GM19240 (cell line): ENCODE measurements around the gene ARSJ.
"Not testable (repeated sequence)": the region's sequence is repeated elsewhere in the genome, so short reads cannot be mapped to it uniquely, and the experiment has no call there.

Experiments used
- DNase-seq: peaks from one replicate; pipeline ENCODE4 v3.0.0; 2011; ENCODE audit warnings: low spot score; ENCODE audit not compliant: insufficient read length

ARSJ gene

DNA sequence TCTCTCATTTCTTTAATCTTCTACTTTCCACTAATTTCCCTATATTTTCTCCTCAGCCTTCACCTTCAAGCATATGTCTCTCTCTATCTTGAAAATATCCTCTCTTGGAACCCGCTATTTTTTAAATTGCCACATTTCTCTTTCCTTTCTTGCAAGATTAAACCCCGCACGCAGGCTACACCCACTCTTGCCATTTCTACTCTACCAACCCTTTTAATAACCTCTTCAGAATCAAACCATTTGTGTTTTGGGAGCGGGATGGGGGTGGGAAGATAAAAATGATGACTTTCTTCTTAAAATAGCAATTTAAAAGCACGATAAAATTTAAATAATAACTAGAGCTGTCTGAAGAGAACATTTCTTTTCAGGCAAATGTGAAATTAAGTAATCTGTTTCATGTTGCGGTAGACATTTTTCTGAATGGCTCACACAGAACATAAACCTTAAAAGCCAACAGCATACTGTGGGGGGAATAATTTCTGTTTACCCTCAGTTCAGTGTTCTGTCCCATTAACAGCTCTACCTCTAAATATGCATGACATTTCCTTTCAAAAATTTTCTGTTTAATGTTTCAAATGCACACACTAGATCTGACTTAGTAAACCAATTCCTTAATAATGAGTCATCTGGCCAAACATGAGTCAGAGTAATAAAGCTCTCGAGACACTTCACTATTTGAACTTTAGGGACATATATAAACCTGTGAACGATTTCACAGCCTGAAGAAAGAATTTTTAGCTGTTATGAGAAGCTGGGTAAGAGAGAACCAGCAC is 20.5 kb downstream of the ARSJ start:
- no peak for DNase-seq

DNA sequence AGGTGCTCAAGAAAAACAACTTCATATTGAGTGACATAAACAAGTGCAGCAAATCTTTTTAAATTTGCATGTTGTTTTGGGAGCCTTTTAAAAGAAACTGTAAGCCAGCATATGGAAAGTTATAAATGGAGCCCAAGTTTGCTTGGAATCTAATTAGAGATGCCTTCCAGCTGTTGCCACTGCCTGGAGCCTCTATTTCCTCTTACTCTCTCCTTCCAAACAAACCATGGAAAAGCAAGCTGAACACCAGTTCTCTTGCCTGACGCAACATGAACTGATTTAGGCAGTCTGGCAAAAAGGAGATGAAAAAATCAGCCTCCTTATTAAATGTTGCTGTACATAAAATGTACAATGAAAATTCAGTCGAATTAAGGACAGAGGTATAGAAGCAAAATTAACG is 21.5 kb downstream of the ARSJ start:
- DNase-seq, result no peak

- DNase-seq, result no peak
Measured at GRCh38 chr4:113955948-113956347, 23.5 kb downstream of the ARSJ start.

DNA sequence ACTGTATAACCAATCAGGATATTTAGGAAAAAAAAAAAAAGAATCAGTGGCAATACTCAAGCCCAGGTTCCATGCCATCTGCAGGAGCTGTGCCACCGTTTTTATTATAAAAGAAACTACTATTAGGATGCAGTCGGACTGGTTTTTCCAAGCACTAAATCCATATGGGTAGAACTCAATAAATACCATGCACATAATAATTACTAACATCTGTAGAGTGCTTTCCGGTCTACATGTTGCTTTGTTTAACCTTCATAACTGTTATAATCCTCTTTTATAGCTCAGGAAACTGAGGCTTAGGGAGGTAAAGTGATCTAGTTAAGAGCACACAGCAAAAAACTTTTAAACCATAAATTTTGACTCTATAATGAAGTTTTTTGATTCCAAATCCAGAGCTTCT is 24.0 kb downstream of the ARSJ start:
- no peak for DNase-seq

- no peak for DNase-seq
Measured at GRCh38 chr4:113953888-113954287, 25.6 kb downstream of the ARSJ start.

DNA sequence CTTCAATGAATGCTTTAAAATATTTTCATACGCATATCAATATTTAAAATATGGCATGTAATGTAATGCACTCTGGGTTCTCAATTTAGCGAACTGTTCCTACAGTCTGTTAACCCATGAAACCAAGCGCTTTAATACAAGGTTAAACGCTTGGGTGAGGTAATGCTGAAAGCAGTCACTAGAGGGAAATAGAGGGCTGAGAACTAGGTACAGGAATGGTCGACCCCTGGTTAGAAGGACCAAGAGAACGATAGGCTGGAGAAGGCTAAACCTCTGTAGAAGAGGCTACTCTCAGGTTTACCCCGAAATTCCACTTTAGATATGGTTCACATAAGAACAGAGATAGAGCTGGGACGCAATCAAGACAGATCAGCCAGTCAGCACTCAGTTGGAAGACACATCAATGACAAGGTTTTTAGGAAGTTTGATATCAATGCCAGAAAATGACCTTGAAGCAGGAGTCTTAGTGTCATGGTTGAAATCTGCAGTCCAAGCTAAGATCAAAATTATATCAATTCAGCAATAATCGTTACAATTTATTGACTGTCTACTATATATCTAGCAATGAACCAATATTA is 26.9 kb downstream of the ARSJ start:
- DNase-seq, result peak; percentile 8

DNA sequence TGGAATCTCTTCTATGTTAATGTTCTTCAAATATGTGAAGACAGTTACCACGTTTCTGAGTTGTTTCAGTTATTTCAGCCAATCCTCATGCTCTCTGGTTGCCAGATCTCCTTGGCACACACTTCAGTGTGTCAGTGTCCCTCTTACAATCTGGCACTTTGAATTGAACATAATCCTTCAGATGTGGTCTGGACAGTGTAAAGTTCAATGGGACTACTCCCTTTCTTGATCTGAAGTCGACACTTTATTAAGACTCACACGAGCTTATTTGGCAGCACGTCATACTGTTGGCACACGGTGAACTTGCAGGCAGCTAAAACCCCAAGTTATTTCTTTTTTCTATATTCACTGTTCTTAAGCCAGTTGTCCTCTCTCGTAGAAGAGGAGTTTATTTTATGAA is 28.2 kb downstream of the ARSJ start:
- DNase-seq, result no peak

DNA sequence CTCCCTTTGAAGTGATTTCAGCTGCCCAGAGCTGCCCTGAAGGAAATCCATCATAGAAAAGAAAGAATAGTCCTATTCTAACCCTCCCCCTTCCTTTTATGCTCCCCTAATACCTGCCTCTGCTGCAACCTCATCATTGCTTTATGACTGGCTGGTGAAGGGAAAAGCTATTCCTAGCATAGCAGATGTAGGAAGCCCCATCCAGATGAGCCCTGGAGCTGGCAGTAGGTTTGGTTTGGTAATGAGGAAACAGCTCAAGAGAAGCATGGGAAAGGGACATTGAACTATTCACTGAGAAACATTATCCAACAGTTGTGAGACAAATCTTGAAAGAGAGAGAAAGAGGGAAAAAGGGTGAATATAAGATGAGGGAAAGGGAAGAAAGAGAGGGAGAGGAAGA is 29.2 kb downstream of the ARSJ start:
- no peak for DNase-seq

GRCh38 chr4:113947484-113947883 is 32.0 kb downstream of the ARSJ start:
- DNase-seq, result no peak

GRCh38 chr4:113945906-113946305 is 33.5 kb downstream of the ARSJ start:
- DNase-seq, result no peak

DNA sequence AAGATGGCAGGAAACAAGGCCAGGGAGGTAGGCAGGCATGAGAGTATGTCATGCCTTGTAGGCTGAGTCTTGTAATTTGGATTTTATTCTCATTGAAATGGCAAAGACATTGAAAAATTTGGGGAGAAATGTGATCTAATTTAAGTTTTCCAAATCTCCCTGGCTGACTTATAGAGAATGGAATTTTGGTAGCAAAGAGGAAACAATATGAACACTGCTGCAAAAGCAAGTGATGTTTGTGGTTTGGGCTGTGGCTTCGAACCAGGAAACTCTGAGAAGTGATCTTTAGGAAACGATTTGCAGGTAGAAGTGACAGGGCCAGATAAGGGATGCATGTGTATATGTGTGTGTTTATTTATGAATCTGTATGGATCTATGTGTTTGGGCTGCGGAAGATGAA is 35.6 kb downstream of the ARSJ start:
- DNase-seq, result no peak

DNA sequence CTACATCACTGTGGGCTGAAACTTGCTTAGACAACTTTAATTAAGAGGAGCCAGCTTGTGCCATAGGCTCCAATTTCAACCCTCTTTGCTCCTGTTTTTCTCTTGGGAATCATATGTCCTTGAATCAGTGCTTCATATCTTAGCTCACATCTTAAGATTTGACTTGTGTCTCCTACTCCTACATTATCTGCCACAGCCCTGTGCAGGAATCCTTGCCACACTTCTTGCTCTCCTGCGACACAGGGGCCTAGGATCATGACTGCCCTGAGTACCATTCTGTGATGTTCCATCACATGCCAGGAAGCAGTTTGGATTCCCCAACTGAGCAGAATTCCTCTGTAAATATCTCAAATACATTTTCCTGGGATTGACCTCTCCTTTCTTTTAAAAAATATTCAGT is 36.4 kb downstream of the ARSJ start:
- no peak for DNase-seq

- no peak for DNase-seq
Measured at GRCh38 chr4:113941836-113942235, 37.6 kb downstream of the ARSJ start.

DNA sequence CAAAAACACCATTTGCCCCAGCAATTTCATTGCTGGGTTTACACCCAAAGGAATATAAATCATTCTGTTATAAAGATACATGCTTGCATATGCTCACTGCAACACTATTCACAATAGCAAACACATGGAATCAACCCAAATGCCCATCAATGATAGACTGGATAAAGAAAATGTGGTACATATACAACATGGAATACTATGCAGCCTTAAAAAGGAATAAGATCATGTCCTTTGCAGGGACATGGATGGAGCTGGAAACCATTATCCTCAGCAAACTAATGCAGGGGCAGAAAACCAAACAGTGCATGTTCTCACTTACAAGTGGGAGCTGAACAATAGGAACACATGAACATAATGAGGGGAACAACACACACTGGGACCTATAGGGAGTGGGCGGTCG is 39.3 kb downstream of the ARSJ start:
- not testable (repeated sequence) for DNase-seq

DNA sequence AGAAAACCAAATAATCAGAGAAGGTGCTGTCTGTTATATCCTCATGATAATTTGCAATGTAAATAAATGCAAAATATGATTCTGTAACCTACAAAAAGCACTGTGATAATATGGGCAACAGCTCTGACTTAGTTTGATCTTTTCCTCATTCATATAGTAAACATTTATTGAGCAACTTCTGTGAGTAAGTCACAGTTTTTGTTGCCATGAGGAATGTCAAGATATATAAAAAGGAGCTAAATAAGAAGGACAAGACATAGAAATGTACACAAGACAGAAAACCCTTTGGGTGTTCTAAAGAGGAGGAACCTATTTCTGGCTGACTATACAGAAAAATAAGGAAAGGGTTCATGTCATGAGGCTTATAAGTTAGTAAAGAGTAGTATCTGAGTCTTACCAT is 44.3 kb downstream of the ARSJ start:
- no peak for DNase-seq

DNA sequence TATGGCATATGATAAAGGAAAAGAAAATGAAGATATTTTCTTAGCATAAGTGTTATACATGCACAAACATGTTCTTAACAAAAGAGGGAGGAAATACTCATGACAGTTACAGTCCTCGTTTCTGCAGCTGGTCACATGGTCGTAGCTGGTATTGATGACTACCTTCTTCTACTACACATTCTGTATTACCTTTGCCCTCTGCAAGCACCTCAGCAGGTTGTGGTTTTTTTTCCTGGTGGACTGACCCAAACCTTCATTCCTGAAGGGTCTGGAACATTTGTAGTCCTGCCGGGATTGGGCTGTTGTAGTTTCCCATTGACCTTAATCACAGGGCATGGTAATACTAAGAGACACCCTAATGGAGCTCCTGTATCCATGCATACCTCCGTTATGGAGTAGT is 54.7 kb downstream of the ARSJ start:
- DNase-seq, result not testable (repeated sequence)

- no peak for DNase-seq
Measured at GRCh38 chr4:113921089-113921794, 58.2 kb downstream of the ARSJ start.

GRCh38 chr4:113919611-113920010 is 59.8 kb downstream of the ARSJ start:
- DNase-seq, result no peak

DNA sequence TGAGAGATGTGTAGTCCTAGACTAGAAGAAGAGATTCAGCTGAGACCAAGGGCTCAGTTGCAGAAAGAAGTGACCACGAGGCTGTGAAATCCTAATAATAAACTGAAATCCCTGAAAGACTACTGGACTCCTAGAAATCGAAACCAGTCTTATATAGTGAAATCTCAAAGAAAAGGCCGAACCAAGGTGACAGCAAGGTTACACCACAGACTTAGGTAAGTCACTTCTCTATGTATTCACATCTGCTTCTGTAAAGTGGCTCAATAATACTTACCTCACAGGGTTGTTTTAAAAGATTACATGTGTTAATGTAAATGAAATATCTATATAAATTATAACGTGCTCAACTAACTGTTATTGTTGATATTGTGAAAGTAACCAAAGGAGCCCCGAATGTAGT is 60.3 kb downstream of the ARSJ start:
- DNase-seq, result no peak

GRCh38 chr4:113908829-113909228 is 70.6 kb downstream of the ARSJ start:
- no peak for DNase-seq

- DNase-seq, result no peak
Measured at GRCh38 chr4:113907559-113907958, 71.9 kb downstream of the ARSJ start.

DNA sequence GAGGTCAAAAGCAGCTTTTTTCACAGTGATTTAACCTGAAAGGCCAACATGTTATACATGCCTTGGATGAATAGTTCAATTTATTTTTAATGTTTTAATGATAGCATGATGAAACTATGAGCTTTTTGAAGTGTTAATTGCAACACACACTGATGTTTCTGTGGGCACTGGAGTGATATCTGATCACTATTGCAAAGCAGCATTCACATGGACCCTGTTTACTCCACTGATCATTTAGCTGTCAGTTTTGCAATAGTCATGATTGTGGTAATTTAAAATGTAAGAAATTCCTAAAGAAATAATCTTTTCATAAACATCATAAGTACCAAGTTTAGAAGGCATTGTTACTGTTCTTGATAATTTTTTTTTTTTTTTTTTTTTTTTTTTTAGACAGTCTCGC is 74.1 kb downstream of the ARSJ start:
- no peak for DNase-seq

- DNase-seq, result no peak
Measured at GRCh38 chr4:113904877-113905276, 74.6 kb downstream of the ARSJ start.
